ENCODE results near the gene YKT6.

The YKT6 gene

DNA sequence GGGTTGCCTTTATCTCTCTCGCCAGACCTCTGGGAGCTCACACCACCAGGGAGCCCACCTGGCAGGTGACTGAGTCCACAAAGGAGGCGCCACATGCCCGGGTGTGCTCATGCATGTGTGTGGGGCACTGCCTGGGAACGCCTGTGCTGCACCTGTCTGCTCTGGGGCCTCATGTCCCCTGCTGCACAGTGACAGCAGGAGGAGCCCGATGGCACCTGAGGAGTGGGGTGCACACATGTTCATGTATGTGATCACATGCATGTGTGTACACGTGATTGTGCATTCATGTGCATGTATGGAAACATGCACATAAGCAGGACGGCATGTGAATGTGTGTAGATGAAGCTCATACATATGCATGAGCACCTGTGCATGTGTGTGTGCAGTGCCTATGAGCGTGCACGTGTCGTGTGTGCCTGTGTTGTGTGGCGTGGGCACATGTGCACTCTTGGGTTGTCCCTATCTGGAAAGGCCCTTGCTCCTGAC is 22.0 kb downstream of the YKT6 start:
- H3K36me3 ChIP-seq (ENCODE audit: insufficient read depth, low read length): no peaks in the 10 kb centered on the region
- no peak overlapping the region for H3K4me2 ChIP-seq (ENCODE audit: low read depth, low read length, poor library complexity, severe bottlenecking)
- no peak overlapping the region for H2AFZ ChIP-seq (ENCODE audit: low read length)
- no peak for TF ChIP-seq CTCF (conservative IDR thresholded peaks at IDR 0.05; ENCODE audit: low read length)
- no peak for TF ChIP-seq EZH2phosphoT487 (IDR thresholded peaks at IDR 0.05; ENCODE audit: borderline replicate concordance)
- H3F3A ChIP-seq (ENCODE audit: low read depth): no peaks in the 10 kb centered on the region
- H3K4me3 ChIP-seq (ENCODE audit: low read length, poor library complexity, severe bottlenecking): no peak overlapping the region
- H3K79me2 ChIP-seq (ENCODE audit: insufficient read depth, low read length): no peaks in the 10 kb centered on the region
- no peaks in the 10 kb centered on the region for H3K9me2 ChIP-seq (replicated peaks; ENCODE audit: low read depth, low read length)
- no peak overlapping the region for H3K9ac ChIP-seq (ENCODE audit: low read depth, low read length, poor library complexity, severe bottlenecking)
- no peaks in the 10 kb centered on the region for H3K9me3 ChIP-seq (ENCODE audit: insufficient read depth, low read depth, low read length)
- no peaks in the 10 kb centered on the region for H3K27me3 ChIP-seq (ENCODE audit: insufficient read depth, low read length, poor library complexity, severe bottlenecking)
- H3K4me1 ChIP-seq (ENCODE audit: insufficient read depth, low read length, poor library complexity, severe bottlenecking): no peaks in the 10 kb centered on the region
- no peaks in the 10 kb centered on the region for H4K20me1 ChIP-seq (ENCODE audit: insufficient read depth, low read length, poor library complexity, severe bottlenecking)

- H3F3A ChIP-seq (ENCODE audit: low read depth): no peaks in the 10 kb centered on the region
- H3K79me2 ChIP-seq (ENCODE audit: insufficient read depth, low read length): no peaks in the 10 kb centered on the region
- H3K9me2 ChIP-seq (replicated peaks; ENCODE audit: low read depth, low read length): no peaks in the 10 kb centered on the region
- no peak overlapping the region for H3K4me3 ChIP-seq (ENCODE audit: low read length, poor library complexity, severe bottlenecking)
- H3K9me3 ChIP-seq (ENCODE audit: insufficient read depth, low read depth, low read length): no peaks in the 10 kb centered on the region
- no peaks in the 10 kb centered on the region for H3K36me3 ChIP-seq (ENCODE audit: insufficient read depth, low read length)
- H2AFZ ChIP-seq (ENCODE audit: low read length): no peak overlapping the region
- no peaks in the 10 kb centered on the region for H3K4me1 ChIP-seq (ENCODE audit: insufficient read depth, low read length, poor library complexity, severe bottlenecking)
- no peak overlapping the region for H3K9ac ChIP-seq (ENCODE audit: low read depth, low read length, poor library complexity, severe bottlenecking)
- H3K27me3 ChIP-seq (ENCODE audit: insufficient read depth, low read length, poor library complexity, severe bottlenecking): no peaks in the 10 kb centered on the region
- TF ChIP-seq CTCF (conservative IDR thresholded peaks at IDR 0.05; ENCODE audit: low read length) (no peak), EZH2phosphoT487 (IDR thresholded peaks at IDR 0.05; ENCODE audit: borderline replicate concordance) (no peak)
- H4K20me1 ChIP-seq (ENCODE audit: insufficient read depth, low read length, poor library complexity, severe bottlenecking): no peaks in the 10 kb centered on the region
- no peak overlapping the region for H3K4me2 ChIP-seq (ENCODE audit: low read depth, low read length, poor library complexity, severe bottlenecking)
Observed at GRCh38 chr7:44223362-44224079, 22.7 kb downstream of the YKT6 start.

DNA sequence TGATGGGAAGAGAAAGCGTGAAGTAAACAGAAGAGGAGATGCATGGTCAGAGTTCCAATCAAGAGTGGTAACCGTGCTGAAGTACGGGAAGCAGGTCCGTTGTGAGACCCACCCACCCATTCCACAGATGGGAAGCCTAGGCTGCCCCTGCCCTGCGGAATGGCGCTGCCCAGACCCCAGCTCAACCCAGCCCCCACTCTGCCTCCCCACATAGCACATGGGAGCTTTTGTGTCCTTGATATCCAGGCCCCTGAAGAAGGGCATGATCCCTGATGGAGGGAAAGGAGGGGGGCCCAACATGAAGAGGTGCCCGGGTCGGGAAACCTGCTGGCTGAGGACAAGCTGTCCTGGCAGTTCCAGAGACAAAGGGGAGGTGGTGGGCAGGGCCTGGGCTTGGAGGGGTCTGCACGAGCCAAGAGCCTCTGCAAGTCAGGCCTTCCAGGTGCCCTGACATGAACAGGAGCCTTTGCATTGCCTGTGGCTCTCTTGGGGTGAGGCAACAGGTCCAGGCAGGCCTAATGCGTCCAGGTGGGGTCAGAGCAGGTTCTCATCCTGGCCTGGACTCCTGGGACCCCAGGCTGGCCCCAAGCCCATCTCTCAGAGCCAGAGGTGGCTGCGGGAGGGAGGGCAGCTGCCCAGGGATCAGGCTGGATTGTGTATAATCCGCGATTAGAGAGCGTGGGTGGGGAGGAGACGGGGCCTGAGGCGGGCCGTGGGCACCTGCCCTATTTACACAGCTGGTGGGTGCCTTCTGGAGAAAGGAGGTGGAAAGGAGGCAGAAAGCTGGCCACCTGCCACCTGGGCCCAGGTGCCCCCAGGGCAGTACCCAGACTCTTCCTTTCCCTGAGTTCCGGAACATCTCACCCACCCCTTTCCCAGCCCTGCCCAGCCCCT is 23.5 kb downstream of the YKT6 start:
- no peaks in the 10 kb centered on the region for H4K20me1 ChIP-seq (ENCODE audit: insufficient read depth, low read length, poor library complexity, severe bottlenecking)
- no peaks in the 10 kb centered on the region for H3K36me3 ChIP-seq (ENCODE audit: insufficient read depth, low read length)
- H3K4me1 ChIP-seq (ENCODE audit: insufficient read depth, low read length, poor library complexity, severe bottlenecking): no peaks in the 10 kb centered on the region
- H2AFZ ChIP-seq (ENCODE audit: low read length): no peak overlapping the region
- H3K4me3 ChIP-seq (ENCODE audit: low read length, poor library complexity, severe bottlenecking): no peak overlapping the region
- no peaks in the 10 kb centered on the region for H3K27me3 ChIP-seq (ENCODE audit: insufficient read depth, low read length, poor library complexity, severe bottlenecking)
- H3F3A ChIP-seq (ENCODE audit: low read depth): no peaks in the 10 kb centered on the region
- no peak for TF ChIP-seq EZH2phosphoT487 (IDR thresholded peaks at IDR 0.05; ENCODE audit: borderline replicate concordance)
- no peak for TF ChIP-seq CTCF (conservative IDR thresholded peaks at IDR 0.05; ENCODE audit: low read length)
- no peaks in the 10 kb centered on the region for H3K79me2 ChIP-seq (ENCODE audit: insufficient read depth, low read length)
- no peaks in the 10 kb centered on the region for H3K9me3 ChIP-seq (ENCODE audit: insufficient read depth, low read depth, low read length)
- no peak overlapping the region for H3K9ac ChIP-seq (ENCODE audit: low read depth, low read length, poor library complexity, severe bottlenecking)
- H3K9me2 ChIP-seq (replicated peaks; ENCODE audit: low read depth, low read length): no peaks in the 10 kb centered on the region
- no peak overlapping the region for H3K4me2 ChIP-seq (ENCODE audit: low read depth, low read length, poor library complexity, severe bottlenecking)
